SIG-M5 treated with dmso at 0.1 percent for 504 hours (cell line): ENCODE measurements around the gene CD99L2.
A peak's percentile ranks its signal among the peaks of the same experiment; 100 is the strongest.

Experiments
- DNase-seq: peaks from one replicate; lab custom pipeline; 2025; ENCODE audit not compliant: unreplicated experiment; lab: John Stamatoyannopoulos, UW

The CD99L2 gene

GRCh38 chrX:150766351-150767044, 132.0 kb downstream of the CD99L2 start:
- peak; percentile 7 for DNase-seq

DNA sequence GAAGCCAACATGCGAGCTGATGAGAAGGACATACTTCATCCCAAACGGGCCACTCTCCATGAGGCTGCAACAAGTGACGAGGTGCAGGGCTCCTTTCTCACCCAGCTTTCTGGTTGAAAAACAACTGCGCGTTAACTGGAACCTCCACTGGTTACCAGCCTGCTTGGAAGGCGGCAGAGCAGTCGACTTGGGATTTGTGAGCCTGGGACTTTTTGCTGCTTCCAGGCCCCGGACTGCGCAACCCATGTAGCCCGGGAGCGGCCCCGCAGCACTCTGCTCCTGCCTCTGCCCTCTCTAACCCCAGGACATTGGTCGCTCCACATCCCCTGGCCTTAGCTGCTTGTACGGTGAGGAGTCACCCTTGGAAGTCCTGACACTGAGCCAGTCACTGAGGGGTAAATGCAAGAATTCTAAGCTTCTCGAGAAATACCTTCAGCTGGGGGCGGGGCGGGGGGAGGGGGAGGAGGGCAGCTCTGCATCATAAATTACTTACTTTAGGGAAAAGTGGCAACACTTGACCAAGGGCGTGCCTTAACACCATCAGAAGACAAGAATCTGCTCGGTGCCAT, 132.6 kb downstream of the CD99L2 start:
- no peak for DNase-seq

DNA sequence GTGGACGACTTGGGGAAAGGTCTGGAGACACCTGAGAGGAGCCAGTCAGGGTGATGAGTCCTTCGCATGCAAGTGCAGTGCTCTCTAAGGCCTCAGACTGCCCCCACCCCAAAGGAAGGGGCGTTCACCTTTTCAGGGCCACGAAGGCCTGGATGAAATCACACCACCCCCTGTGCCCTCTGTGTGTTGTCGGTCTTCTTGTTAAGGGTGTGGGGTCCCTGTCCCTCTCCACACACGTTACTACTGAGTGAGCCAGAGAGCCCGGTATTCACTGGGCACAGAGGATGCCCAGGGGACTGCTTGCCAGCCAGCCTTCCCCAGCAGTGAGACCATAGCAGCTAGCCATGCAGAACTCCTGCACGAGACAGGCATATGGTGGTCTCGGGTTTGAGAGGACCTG, 133.2 kb downstream of the CD99L2 start:
- DNase-seq: no peak

- no peak for DNase-seq
Observed at GRCh38 chrX:150763810-150764209, 134.7 kb downstream of the CD99L2 start.

DNA sequence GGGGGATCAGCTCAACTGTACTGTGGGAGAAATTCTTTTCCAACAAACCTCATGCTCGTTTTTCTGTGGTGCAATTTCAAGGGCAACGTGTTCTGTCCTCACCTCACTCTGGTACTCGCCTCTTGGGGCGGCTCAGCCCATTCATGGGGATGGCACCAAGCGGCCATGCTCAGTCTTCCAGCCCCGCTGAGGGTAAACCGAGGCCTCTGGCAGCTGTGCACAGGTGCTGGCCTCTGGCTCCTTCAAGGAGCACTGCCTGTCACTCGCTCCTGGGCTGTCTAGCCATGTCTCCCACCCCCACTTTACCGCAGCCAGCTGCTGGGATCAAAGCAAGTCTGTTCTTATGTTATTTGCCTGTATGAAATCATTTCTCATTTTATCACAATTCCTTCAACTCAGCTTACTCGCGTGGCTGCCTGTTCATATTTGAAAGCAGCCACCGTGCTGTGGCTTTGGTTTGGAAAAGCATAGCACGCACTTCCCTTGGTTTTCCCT, 135.1 kb downstream of the CD99L2 start:
- DNase-seq: no peak

- DNase-seq: no peak
Observed at GRCh38 chrX:150762258-150763165, 136.0 kb downstream of the CD99L2 start.

- no peak for DNase-seq
Observed at GRCh38 chrX:150761819-150762216, 136.7 kb downstream of the CD99L2 start.

DNA sequence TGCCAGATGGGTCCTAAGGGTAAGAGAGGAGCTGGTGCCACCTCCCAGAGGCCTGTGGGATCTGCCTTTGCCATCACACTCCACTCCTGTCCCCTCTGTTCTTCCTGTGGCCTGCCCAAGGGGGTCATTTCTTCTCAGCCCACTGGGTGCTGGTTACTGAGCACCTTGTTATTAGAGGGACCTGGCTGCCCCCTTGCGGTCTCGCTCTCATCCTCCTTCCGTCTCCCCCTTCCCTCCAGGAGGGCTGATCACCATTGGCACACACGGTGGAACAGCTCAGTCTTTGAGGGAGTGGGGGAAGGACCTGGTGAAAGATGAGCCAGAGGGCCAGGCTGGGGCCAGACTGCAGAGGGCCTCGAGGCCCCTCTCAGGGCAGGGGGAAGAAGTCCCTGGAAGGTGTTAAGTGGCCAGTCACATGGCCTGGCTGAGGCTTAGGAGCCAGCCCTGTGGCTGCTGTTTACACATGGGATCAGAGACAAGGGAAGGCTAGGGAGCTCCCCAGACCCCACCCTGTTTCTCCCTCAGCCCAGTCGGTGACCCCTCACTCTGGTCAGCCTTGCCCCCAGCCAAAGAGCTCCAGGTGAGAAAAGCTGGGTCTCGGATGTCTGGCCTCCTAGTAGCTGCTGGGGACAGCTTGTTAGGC, 137.2 kb downstream of the CD99L2 start:
- no peak for DNase-seq

GRCh38 chrX:150759568-150760416, 138.7 kb downstream of the CD99L2 start:
- no peak for DNase-seq

GRCh38 chrX:150757371-150757770, 141.1 kb downstream of the CD99L2 start:
- no peak for DNase-seq

DNA sequence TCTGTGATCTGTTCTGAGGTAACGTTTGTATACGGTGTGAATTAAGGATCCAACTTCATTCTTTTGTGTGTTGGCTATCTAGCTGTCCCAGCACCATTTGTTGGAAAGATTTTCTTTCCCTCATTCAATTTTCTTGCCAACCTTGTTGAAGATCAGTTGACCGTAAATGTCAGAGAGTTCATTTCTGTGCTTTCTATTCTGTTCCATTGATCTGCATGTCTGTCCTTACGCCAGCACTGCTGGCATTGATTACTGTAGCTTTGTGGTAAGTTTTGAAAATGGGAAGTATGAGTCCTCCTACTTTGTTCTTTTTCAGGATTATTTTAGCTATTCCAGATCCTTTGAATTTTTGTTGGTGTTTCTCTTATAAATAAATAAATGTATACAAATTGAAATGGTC, 144.5 kb downstream of the CD99L2 start:
- DNase-seq: no peak

DNA sequence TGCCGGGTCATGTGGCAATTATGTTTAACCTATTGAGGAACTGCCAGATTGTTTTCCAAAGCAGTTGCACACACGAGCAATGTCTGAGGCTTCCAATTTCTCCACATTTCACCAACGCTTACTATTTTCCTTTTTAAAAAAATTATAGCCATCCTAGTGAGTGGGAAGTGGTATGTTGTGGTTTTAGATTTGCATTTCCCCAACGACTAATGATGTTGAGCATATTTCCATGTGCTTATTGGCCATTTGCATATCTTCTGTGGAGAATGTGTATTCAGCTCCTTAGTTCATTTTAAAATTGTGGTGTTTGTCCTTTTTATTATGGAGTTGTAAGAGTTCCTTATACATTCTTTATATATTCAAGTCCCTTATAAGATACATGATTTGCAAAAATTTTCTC, 145.1 kb downstream of the CD99L2 start:
- no peak for DNase-seq

DNA sequence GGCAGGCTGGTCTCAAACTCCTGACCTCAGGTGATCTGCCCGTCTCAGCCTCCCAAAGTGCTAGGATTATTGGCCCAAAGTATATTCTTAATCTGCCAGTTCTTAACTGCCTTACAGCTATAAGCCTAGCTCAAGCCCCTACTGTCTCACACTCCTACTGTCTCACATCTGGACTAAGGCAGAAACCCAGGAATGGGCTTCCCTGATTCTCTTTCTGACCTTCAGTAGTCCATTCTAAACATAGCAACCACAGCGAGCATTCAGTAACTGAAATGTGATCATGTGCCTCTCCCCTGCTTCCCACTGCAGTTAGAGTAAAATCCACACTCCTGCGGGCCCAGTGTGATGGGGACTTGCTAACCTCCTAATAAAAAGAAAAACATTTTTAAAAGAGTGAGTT, 146.3 kb downstream of the CD99L2 start:
- no peak for DNase-seq

- peak; percentile 42 for DNase-seq
Observed at GRCh38 chrX:150736475-150736874, 162.0 kb downstream of the CD99L2 start.

- DNase-seq: peak; percentile 38
Observed at GRCh38 chrX:150731795-150732194, 166.7 kb downstream of the CD99L2 start.

DNA sequence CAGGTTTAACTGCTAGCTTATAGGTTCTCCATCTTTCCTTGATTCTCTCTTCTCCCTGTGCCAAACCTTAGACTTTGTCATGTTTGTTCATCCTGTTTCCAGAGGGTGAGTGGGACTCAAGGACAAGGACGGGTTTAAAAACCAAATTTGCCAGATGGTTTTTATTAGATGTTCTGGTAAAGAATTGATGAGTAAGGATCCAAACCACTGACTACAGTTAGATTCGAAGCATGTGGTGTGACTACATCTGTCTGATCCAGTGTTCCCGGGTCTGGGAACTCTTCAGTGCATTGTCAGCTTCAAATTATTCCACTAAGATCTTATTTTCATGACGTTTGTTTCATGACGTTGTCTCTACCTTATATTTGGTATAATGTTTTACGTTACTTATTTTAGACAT, 167.7 kb downstream of the CD99L2 start:
- DNase-seq: no peak

- DNase-seq: no peak
Observed at GRCh38 chrX:150729956-150730355, 168.5 kb downstream of the CD99L2 start.

- DNase-seq: no peak
Observed at GRCh38 chrX:150719621-150720020, 178.8 kb downstream of the CD99L2 start.
